Naive thymus-derived CD4-positive, alpha-beta T cell (primary cell): ENCODE data around the gene SAP30BP. TPM values are rescaled to one million over a fixed set of nuclear protein-coding genes. Genes with fewer than 3 reads are reported as not detected.

Source experiments
- ATAC-seq: fragments of 150-1000 bp; cut with Tn5 transposase; 2 replicates; pipeline ENCODE4 v1.10.0; 2021; ENCODE audit warnings: mild to moderate bottlenecking, moderate library complexity
- CTCF ChIA-PET: fragments of 350-600 bp; sonication (Branson Sonifier 250); formaldehyde crosslinking; loops from one replicate; lab custom pipeline; 2021; ENCODE audit warnings: antibody characterized with exemption; lab: Charles Lee
- POLR2A ChIA-PET: fragments of 350-600 bp; sonication (Branson Sonifier 250); formaldehyde crosslinking; loops from one replicate; lab custom pipeline; 2021; ENCODE audit warnings: antibody characterized with exemption, inconsistent platforms; lab: Charles Lee
- DNase-seq, 9 donors: peaks; one replicate each; pipeline versions ENCODE4 v3.0.0 to v3.0.0-alpha.2; 2020 to 2022; ENCODE audit warnings: mixed read lengths in 1 of 9
- H3K27ac ChIP-seq: one replicate; pipeline ENCODE4 v1.7.0; 2013; ENCODE audit warnings: mild to moderate bottlenecking, low read depth, low read length, moderate library complexity
- H3K27me3 ChIP-seq, 2 donors: one replicate each; pipeline ENCODE4 v1.7.0; 2013; ENCODE audit warnings: low read length in 2 of 2, mild to moderate bottlenecking in 2 of 2, moderate library complexity in 2 of 2; ENCODE audit not compliant: control insufficient read depth in 2 of 2, insufficient read depth in 2 of 2
- H3K36me3 ChIP-seq, 3 experiments: 1 replicate in 2 of 3; 2 replicates in 1 of 3; pipeline ENCODE4 v1.7.0; 2013; ENCODE audit warnings: low read length in 3 of 3, mild to moderate bottlenecking in 3 of 3, moderate library complexity in 1 of 3; ENCODE audit not compliant: insufficient read depth in 3 of 3, control insufficient read depth in 2 of 3
- H3K4me1 ChIP-seq, 2 donors: one replicate each; pipeline ENCODE4 v1.7.0; 2013; ENCODE audit warnings: low read length in 2 of 2, mild to moderate bottlenecking in 2 of 2, moderate library complexity in 1 of 2; ENCODE audit not compliant: control insufficient read depth in 2 of 2, insufficient read depth in 2 of 2
- H3K4me3 ChIP-seq: 2 replicates; pipeline ENCODE4 v1.7.0; 2013; ENCODE audit warnings: mild to moderate bottlenecking, low read length
- H3K9me3 ChIP-seq, 3 experiments: 1 replicate in 2 of 3; 2 replicates in 1 of 3; pipeline ENCODE4 v1.7.0; 2013; ENCODE audit warnings: low read length in 3 of 3; ENCODE audit not compliant: control insufficient read depth in 2 of 3
- H3K27ac Mint-ChIP-seq, 9 donors: one replicate each; pipeline ENCODE4 v1.8.0; 2020 to 2022; ENCODE audit warnings: mixed read lengths in 9 of 9, mild to moderate bottlenecking in 8 of 9, moderate library complexity in 5 of 9, inconsistent platforms in 2 of 9
- H3K27me3 Mint-ChIP-seq, 5 donors: one replicate each; pipeline ENCODE4 v1.8.0; 2021 to 2022; ENCODE audit warnings: mixed read lengths in 5 of 5, mild to moderate bottlenecking in 1 of 5
- H3K36me3 Mint-ChIP-seq, 5 donors: one replicate each; pipeline ENCODE4 v1.8.0; 2020 to 2022; ENCODE audit warnings: mixed read lengths in 5 of 5, mild to moderate bottlenecking in 3 of 5, inconsistent platforms in 1 of 5
- H3K4me1 Mint-ChIP-seq, 7 donors: one replicate each; pipeline ENCODE4 v1.8.0; 2020 to 2022; ENCODE audit warnings: mixed read lengths in 7 of 7, mild to moderate bottlenecking in 3 of 7, inconsistent platforms in 1 of 7
- H3K4me3 Mint-ChIP-seq, 10 donors: one replicate each; pipeline ENCODE4 v1.8.0; 2020 to 2022; ENCODE audit warnings: mild to moderate bottlenecking in 10 of 10, mixed read lengths in 10 of 10, moderate library complexity in 6 of 10, inconsistent platforms in 2 of 10
- H3K9me3 Mint-ChIP-seq, 11 donors: one replicate each; pipeline ENCODE4 v1.8.0; 2020 to 2022; ENCODE audit warnings: mixed read lengths in 11 of 11, mild to moderate bottlenecking in 4 of 11, inconsistent platforms in 1 of 11, moderate library complexity in 1 of 11
- intact Hi-C, 2 donors: fragments of 100-400 bp; cut with micrococcal nuclease; formaldehyde crosslinking; loops; one replicate each; pipeline ENCODE4 v1.15.1; 2023
- polyA plus RNA-seq, 2 donors: library from polyadenylated mRNA; unstranded; fragments of 300-500 nt; fragmentation: Illumina TruSeq; gene quantifications; one replicate each; pipeline ENCODE4 v1.2.3, GENCODE V29; 2021
- total RNA-seq, 6 experiments: library from RNA in 5 of 6; stranded (reverse) in 5 of 6; gene quantifications; 1 replicate in 5 of 6; 2 replicates in 1 of 6; pipeline ENCODE4 v1.2.3 and lab custom pipeline; 2021 to 2026

Gene SAP30BP
- total and polyA plus RNA-seq, 7 experiments from 2014 or later, result 69.5 to 198 (median 114) TPM

DNA sequence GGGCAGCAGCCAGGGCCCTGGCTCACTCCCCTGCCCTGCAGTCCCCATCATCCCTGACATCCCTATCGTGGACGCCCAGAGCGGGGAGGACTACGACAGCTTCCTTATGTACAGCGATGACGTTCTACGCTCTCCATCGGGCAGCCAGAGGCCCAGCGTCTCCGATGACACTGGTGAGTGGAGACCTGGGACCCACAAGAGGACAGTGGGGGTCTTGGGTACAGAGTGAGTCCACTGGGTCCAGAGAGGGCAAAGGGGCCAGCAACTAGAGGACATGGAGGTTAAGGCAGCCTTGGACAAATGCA is 85.2 kb downstream of the SAP30BP start:
- Mint-ChIP-seq H3K27ac (peak overlapping the region in 1 of 9 donors; percentile 82), H3K4me3 (peak overlapping the region in 6 of 10 donors; percentile 9 to 51 (median 40)), H3K4me1 (peaks cover 12 to 24% (median 18%) of the 10 kb centered on the region in 7 donors), H3K36me3 (no peaks in the 10 kb centered on the region), H3K27me3 (peaks cover 0 to 5% (median 0%) of the 10 kb centered on the region in 5 donors), H3K9me3 (no peaks in the 10 kb centered on the region)
- no peak overlapping the region for H3K27ac ChIP-seq
- intact Hi-C loops, result loop anchor here in 1 of 2 donors (2.0 kb wide), 4 partner anchors 24 to 252 kb away; partner anchors contain the start of genes TRIM65 and UNK
- no peak overlapping the region for H3K4me3 ChIP-seq
- H3K4me1 ChIP-seq, result peaks cover 5 to 17% of the 10 kb centered on the region in 2 donors
- DNase-seq (no peak), ATAC-seq (no peak)
- peaks cover 0 to 4% (median 0%) of the 10 kb centered on the region in 3 experiments for H3K36me3 ChIP-seq
- H3K9me3 ChIP-seq, result no peaks in the 10 kb centered on the region
- ChIA-PET POLR2A (interaction anchor here (0.7 to 2.5 kb wide), 3 partner anchors 12 to 103 kb away, joined by 3 to 62 read pairs (median 4); partner anchors contain the start of gene WBP2), CTCF (interaction anchor here (0.6 to 2.8 kb wide), 5 partner anchors 32 to 119 kb away, joined by 3 to 21 read pairs (median 9); partner anchors contain the start of genes SMIM5 and UNK)
- H3K27me3 ChIP-seq, result no peaks in the 10 kb centered on the region

GRCh38 chr17:75752802-75753513 is 85.8 kb downstream of the SAP30BP start:
- Histone ChIP-seq H3K9me3 (no peaks in the 10 kb centered on the region), H3K4me1 (peaks cover 5 to 17% of the 10 kb centered on the region in 2 donors), H3K36me3 (peaks cover 0 to 10% (median 0%) of the 10 kb centered on the region in 3 experiments), H3K27ac (peak overlapping the region; percentile 67), H3K27me3 (no peaks in the 10 kb centered on the region), H3K4me3 (peak overlapping the region; percentile 61)
- H3K9me3 Mint-ChIP-seq, result no peaks in the 10 kb centered on the region
- H3K27me3 Mint-ChIP-seq, result peaks cover 0 to 4% (median 0%) of the 10 kb centered on the region in 5 donors
- H3K36me3 Mint-ChIP-seq, result no peaks in the 10 kb centered on the region
- ATAC-seq, result no peak
- H3K4me1 Mint-ChIP-seq, result peaks cover 6 to 19% (median 13%) of the 10 kb centered on the region in 7 donors
- H3K4me3 Mint-ChIP-seq, result peak overlapping the region; percentile 21 to 89 (median 58)
- ChIA-PET CTCF (interaction anchor here (0.6 to 2.8 kb wide), 38 partner anchors 8 to 546 kb away, joined by 3 to 21 read pairs (median 5); partner anchors contain the start of genes GALK1, RECQL5, SAP30BP and SLC25A19), POLR2A (interaction anchor here (0.5 to 2.5 kb wide), 26 partner anchors 9 to 632 kb away, joined by 3 to 62 read pairs (median 4); partner anchors contain the start of genes GALK1, MYO15B, RECQL5 and SAP30BP)
- H3K27ac Mint-ChIP-seq, result peak overlapping the region in 1 of 9 donors; percentile 59
- intact Hi-C loops, result loop anchor here (1.0 to 2.0 kb wide), 5 partner anchors 12 to 252 kb away; partner anchors contain the start of genes GALK1 (in 1 of the 2), TRIM65 (in 1 of the 2) and UNK (in 1 of the 2)
- DNase-seq, result no peak

- peaks cover 5 to 17% of the 10 kb centered on the region in 2 donors for H3K4me1 ChIP-seq
- DNase-seq (peak; percentile 57 to 82 (median 72)), ATAC-seq (peak; percentile 86)
- H3K4me3 ChIP-seq, result peak overlapping the region; percentile 61
- H3K27me3 Mint-ChIP-seq, result peaks cover 0 to 4% (median 0%) of the 10 kb centered on the region in 5 donors
- H3K27me3 ChIP-seq, result no peaks in the 10 kb centered on the region
- intact Hi-C loops, result loop anchor here (1.0 to 2.0 kb wide), 6 partner anchors 12 to 251 kb away; partner anchors contain the start of genes GALK1 (in 1 of the 2), TRIM65 (in 1 of the 2) and UNK (in 1 of the 2)
- H3K27ac ChIP-seq, result peak overlapping the region; percentile 67
- POLR2A ChIA-PET, result interaction anchor here (0.5 to 2.5 kb wide), 26 partner anchors 9 to 631 kb away, joined by 3 to 62 read pairs (median 4); partner anchors contain the start of genes GALK1, MYO15B, RECQL5 and SAP30BP
- H3K9me3 Mint-ChIP-seq, result no peaks in the 10 kb centered on the region
- CTCF ChIA-PET, result interaction anchor here (0.6 to 2.8 kb wide), 41 partner anchors 9 to 552 kb away, joined by 3 to 21 read pairs (median 5); partner anchors contain the start of genes GALK1, RECQL5, SAP30BP and SLC25A19
- H3K27ac Mint-ChIP-seq, result peak overlapping the region in 1 of 9 donors; percentile 46
- peaks cover 6 to 18% (median 12%) of the 10 kb centered on the region in 7 donors for H3K4me1 Mint-ChIP-seq
- no peaks in the 10 kb centered on the region for H3K9me3 ChIP-seq
- H3K36me3 Mint-ChIP-seq, result no peaks in the 10 kb centered on the region
- H3K36me3 ChIP-seq, result peaks cover 0 to 13% (median under 1%) of the 10 kb centered on the region in 3 experiments
- H3K4me3 Mint-ChIP-seq, result peak overlapping the region; percentile 39 to 89 (median 59)
Measured at GRCh38 chr17:75753514-75754377, 86.6 kb downstream of the SAP30BP start.

DNA sequence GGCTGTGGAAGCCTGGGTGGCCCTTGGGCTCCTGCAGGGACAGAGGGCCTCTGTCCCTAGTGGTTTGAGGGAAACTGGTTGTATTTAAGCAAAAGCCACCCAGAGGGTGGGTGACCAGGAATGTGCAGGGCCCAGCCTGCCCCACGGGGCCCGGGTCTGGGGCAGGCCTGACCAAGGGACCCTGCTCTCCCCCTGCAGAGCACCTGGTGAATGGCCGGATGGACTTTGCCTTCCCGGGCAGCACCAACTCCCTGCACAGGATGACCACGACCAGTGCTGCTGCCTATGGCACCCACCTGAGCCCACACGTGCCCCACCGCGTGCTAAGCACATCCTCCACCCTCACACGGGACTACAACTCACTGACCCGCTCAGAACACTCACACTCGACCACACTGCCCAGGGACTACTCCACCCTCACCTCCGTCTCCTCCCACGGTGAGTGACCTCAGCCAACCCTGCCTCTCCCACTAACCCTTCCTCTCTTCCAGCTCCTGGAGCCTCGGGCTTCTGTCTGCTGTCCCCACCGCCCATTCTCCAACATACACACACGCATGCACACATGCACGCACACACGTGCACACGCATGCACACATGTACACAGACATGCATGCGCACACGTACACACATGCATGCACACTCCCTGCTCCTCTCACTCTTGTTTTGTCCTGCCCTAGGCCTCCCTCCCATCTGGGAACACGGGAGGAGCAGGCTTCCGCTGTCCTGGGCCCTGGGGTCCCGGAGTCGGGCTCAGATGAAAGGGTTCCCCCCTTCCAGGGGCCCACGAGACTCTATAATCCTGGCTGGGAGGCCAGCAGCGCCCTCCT is 87.5 kb downstream of the SAP30BP start:
- no peaks in the 10 kb centered on the region for H3K9me3 ChIP-seq
- intact Hi-C loops, result loop anchor here in 1 of 2 donors (1.0 kb wide), 1 partner anchor 73 kb away; no protein-coding TSS in a partner anchor
- ATAC-seq (no peak), DNase-seq (no peak)
- peak overlapping the region; percentile 43 to 86 (median 80) for H3K27ac Mint-ChIP-seq
- CTCF ChIA-PET, result interaction anchor here (0.9 to 2.8 kb wide), 11 partner anchors 9 to 121 kb away, joined by 4 to 21 read pairs (median 9); partner anchors contain the start of genes GALK1, RECQL5, SAP30BP and SMIM5
- H3K36me3 ChIP-seq, result peaks cover 0 to 14% (median 3%) of the 10 kb centered on the region in 3 experiments
- H3K9me3 Mint-ChIP-seq, result no peaks in the 10 kb centered on the region
- H3K4me3 ChIP-seq, result no peak overlapping the region
- H3K36me3 Mint-ChIP-seq, result no peaks in the 10 kb centered on the region
- peaks cover 6 to 17% (median 12%) of the 10 kb centered on the region in 7 donors for H3K4me1 Mint-ChIP-seq
- H3K4me1 ChIP-seq, result peaks cover 5 to 14% of the 10 kb centered on the region in 2 donors
- peak overlapping the region; percentile 49 to 89 (median 64) for H3K4me3 Mint-ChIP-seq
- peak overlapping the region; percentile 67 for H3K27ac ChIP-seq
- POLR2A ChIA-PET, result interaction anchor here (0.7 to 2.5 kb wide), 13 partner anchors 8 to 94 kb away, joined by 3 to 62 read pairs (median 6); partner anchors contain the start of genes GALK1, RECQL5, SAP30BP and UNK
- peaks cover 0 to 4% (median 0%) of the 10 kb centered on the region in 5 donors for H3K27me3 Mint-ChIP-seq
- no peaks in the 10 kb centered on the region for H3K27me3 ChIP-seq

- no peak for ATAC-seq
- peaks cover 5 to 12% of the 10 kb centered on the region in 2 donors for H3K4me1 ChIP-seq
- H3K27ac ChIP-seq, result no peak overlapping the region
- Mint-ChIP-seq H3K4me3 (peak overlapping the region in 3 of 10 donors; percentile 49 to 89 (median 79)), H3K9me3 (no peaks in the 10 kb centered on the region), H3K27ac (peak overlapping the region in 4 of 9 donors; percentile 41 to 84 (median 70)), H3K4me1 (peaks cover 5 to 13% (median 10%) of the 10 kb centered on the region in 7 donors), H3K27me3 (no peaks in the 10 kb centered on the region), H3K36me3 (no peaks in the 10 kb centered on the region)
- no peak overlapping the region for H3K4me3 ChIP-seq
- no peaks in the 10 kb centered on the region for H3K27me3 ChIP-seq
- CTCF ChIA-PET, result interaction anchor here (0.6 to 2.8 kb wide), 3 partner anchors 8 to 190 kb away, joined by 3 to 21 read pairs (median 3); no protein-coding TSS in a partner anchor
- POLR2A ChIA-PET, result interaction anchor here (0.7 to 1.6 kb wide), 4 partner anchors 9 to 67 kb away, joined by 4 to 5 read pairs (median 4); partner anchors contain the start of gene GALK1
- no peaks in the 10 kb centered on the region for H3K9me3 ChIP-seq
- intact Hi-C loops, result no loop called here
- peaks cover 0 to 16% (median 3%) of the 10 kb centered on the region in 3 experiments for H3K36me3 ChIP-seq
- DNase-seq, result no peak
Measured at GRCh38 chr17:75755205-75755901, 88.2 kb downstream of the SAP30BP start.
